HG03342 (cell line): Measurements from ENCODE around the gene SEPTIN2.
"Not testable (repeated sequence)": the region's sequence is repeated elsewhere in the genome, so short reads cannot be mapped to it uniquely, and the experiment has no call there.

Source experiments
- ATAC-seq: cut with Tn5 transposase; IDR thresholded peaks from one replicate; pipeline ENCODE4 v1.9.1; 2021; ENCODE audit warnings: mild to moderate bottlenecking, moderate library complexity; ENCODE audit not compliant: unreplicated experiment

Gene SEPTIN2

GRCh38 chr2:241286348-241287090, 29.2 kb upstream of the SEPTIN2 start:
- ATAC-seq: no peak

- no peak for ATAC-seq
Measured at GRCh38 chr2:241288324-241288888, 27.3 kb upstream of the SEPTIN2 start.

- no peak for ATAC-seq
Measured at GRCh38 chr2:241289053-241289452, 26.7 kb upstream of the SEPTIN2 start.

GRCh38 chr2:241289597-241289996, 26.1 kb upstream of the SEPTIN2 start:
- ATAC-seq: no peak

GRCh38 chr2:241291153-241291552, 24.6 kb upstream of the SEPTIN2 start:
- ATAC-seq: no peak

GRCh38 chr2:241291977-241292376, 23.7 kb upstream of the SEPTIN2 start:
- no peak for ATAC-seq

GRCh38 chr2:241293378-241293797, 22.3 kb upstream of the SEPTIN2 start:
- ATAC-seq: not testable (repeated sequence)

- no peak for ATAC-seq
Measured at GRCh38 chr2:241295326-241296095, 20.2 kb upstream of the SEPTIN2 start.

- no peak for ATAC-seq
Measured at GRCh38 chr2:241296767-241297166, 19.0 kb upstream of the SEPTIN2 start.

- no peak for ATAC-seq
Measured at GRCh38 chr2:241298673-241299072, 17.1 kb upstream of the SEPTIN2 start.

- ATAC-seq: no peak
Measured at GRCh38 chr2:241300000-241300399, 15.7 kb upstream of the SEPTIN2 start.

GRCh38 chr2:241302083-241302482, 13.6 kb upstream of the SEPTIN2 start:
- ATAC-seq: no peak

GRCh38 chr2:241302759-241303651, 12.7 kb upstream of the SEPTIN2 start:
- ATAC-seq: no peak

- no peak for ATAC-seq
Measured at GRCh38 chr2:241304039-241304670, 11.6 kb upstream of the SEPTIN2 start.

GRCh38 chr2:241307055-241307454, 8.7 kb upstream of the SEPTIN2 start:
- ATAC-seq: no peak

- no peak for ATAC-seq
Measured at GRCh38 chr2:241308267-241308666, 7.5 kb upstream of the SEPTIN2 start.

GRCh38 chr2:241308832-241309500, 6.8 kb upstream of the SEPTIN2 start:
- no peak for ATAC-seq

- ATAC-seq: peak; percentile 37
Measured at GRCh38 chr2:241309684-241310117, 6.0 kb upstream of the SEPTIN2 start.

- no peak for ATAC-seq
Measured at GRCh38 chr2:241310917-241311566, 4.7 kb upstream of the SEPTIN2 start.
